Mesodermal cell (in vitro differentiated cells): ENCODE measurements around the gene DUS2.
"Not testable (repeated sequence)": the region's sequence is repeated elsewhere in the genome, so short reads cannot be mapped to it uniquely, and the experiment has no call there.

Experiments used
- H3K27ac ChIP-seq: 2 replicates; pipeline ENCODE4 v1.7.0; 2013; ENCODE audit warnings: mild to moderate bottlenecking, low read depth, low read length, moderate library complexity; ENCODE audit not compliant: severe bottlenecking
- H3K36me3 ChIP-seq: 2 replicates; pipeline ENCODE4 v1.7.1; 2013; ENCODE audit warnings: mild to moderate bottlenecking, low read length, moderate library complexity; ENCODE audit not compliant: control insufficient read depth, insufficient read depth
- H3K4me1 ChIP-seq: one replicate; pipeline ENCODE4 v1.7.1; 2013; ENCODE audit warnings: mild to moderate bottlenecking, low read length; ENCODE audit not compliant: insufficient read depth, control insufficient read depth, poor library complexity, severe bottlenecking
- H3K4me3 ChIP-seq: 2 replicates; pipeline ENCODE4 v1.7.0; 2013; ENCODE audit warnings: low read length, control low read depth, mild to moderate bottlenecking; ENCODE audit not compliant: insufficient read depth, poor library complexity, severe bottlenecking; ENCODE audit errors: extremely low read depth
- H3K9me3 ChIP-seq: 2 replicates; pipeline ENCODE4 v1.7.1; 2013; ENCODE audit warnings: mild to moderate bottlenecking, low read length, moderate library complexity; ENCODE audit not compliant: control insufficient read depth
- WGBS, 2 experiments: methylation state at CpG; one replicate each; pipeline ENCODE4 v1.1.5; 2013; ENCODE audit warnings: missing lambda C conversion rate in 2 of 2; ENCODE audit not compliant: insufficient coverage in 2 of 2; 5-methylcytosine and 5-hydroxymethylcytosine counted together

DUS2 gene

GRCh38 chr16:68094614-68094934 lies 71.5 kb downstream of the DUS2 start:
- WGBS, 2 experiments, result no CpG with 5 or more reads among the region's 4 CpGs
- peaks cover 4% of the 10 kb centered on the region for H3K4me1 ChIP-seq
- no peak overlapping the region for H3K27ac ChIP-seq
- no peaks in the 10 kb centered on the region for H3K36me3 ChIP-seq
- no peak overlapping the region for H3K4me3 ChIP-seq
- no peaks in the 10 kb centered on the region for H3K9me3 ChIP-seq

- Histone ChIP-seq H3K4me1 (peaks cover 3% of the 10 kb centered on the region), H3K9me3 (no peaks in the 10 kb centered on the region), H3K4me3 (no peak overlapping the region), H3K27ac (no peak overlapping the region), H3K36me3 (no peaks in the 10 kb centered on the region)
- WGBS, 2 experiments, result 100% methylated on average over 1 of the region's 2 CpGs
Measured at GRCh38 chr16:68096491-68096890, 73.4 kb downstream of the DUS2 start.

GRCh38 chr16:68097088-68097487 lies 74.0 kb downstream of the DUS2 start:
- no peaks in the 10 kb centered on the region for H3K4me1 ChIP-seq
- no peaks in the 10 kb centered on the region for H3K36me3 ChIP-seq
- no peak overlapping the region for H3K27ac ChIP-seq

GRCh38 chr16:68097895-68098294 lies 74.8 kb downstream of the DUS2 start:
- Histone ChIP-seq H3K36me3 (no peaks in the 10 kb centered on the region), H3K9me3 (no peaks in the 10 kb centered on the region), H3K4me3 (no peak overlapping the region), H3K4me1 (no peaks in the 10 kb centered on the region), H3K27ac (no peak overlapping the region)
- 100% methylated on average over 1 of the region's 3 CpGs; no CpG with 5 or more reads in 1 of the 2 experiments for WGBS, 2 experiments

More at GRCh38 chr16:68097088-68097487, 74.0 kb downstream of the DUS2 start:
- H3K9me3 ChIP-seq, result no peaks in the 10 kb centered on the region
- H3K4me3 ChIP-seq, result no peak overlapping the region

- Histone ChIP-seq H3K9me3 (peaks cover 8% of the 10 kb centered on the region), H3K27ac (no peak overlapping the region), H3K4me1 (no peaks in the 10 kb centered on the region), H3K4me3 (no peak overlapping the region), H3K36me3 (no peaks in the 10 kb centered on the region)
- WGBS, 2 experiments, result 92 to 95% methylated on average over 3 to 4 of the region's 4 CpGs
Measured at GRCh38 chr16:68100488-68100887, 77.4 kb downstream of the DUS2 start.

- Histone ChIP-seq H3K4me1 (no peaks in the 10 kb centered on the region), H3K36me3 (no peaks in the 10 kb centered on the region), H3K4me3 (no peak overlapping the region), H3K27ac (no peak overlapping the region), H3K9me3 (peaks cover 25% of the 10 kb centered on the region)
- WGBS, 2 experiments, result 96 to 100% methylated on average over 2 to 3 of the region's 3 CpGs
Measured at GRCh38 chr16:68105611-68106010, 82.5 kb downstream of the DUS2 start.

- H3K4me1 ChIP-seq, H3K4me3 ChIP-seq, H3K27ac ChIP-seq, H3K36me3 ChIP-seq: not testable (repeated sequence)
- H3K9me3 ChIP-seq, result peaks cover 25% of the 10 kb centered on the region
- 92 to 100% methylated on average over 3 to 6 of the region's 9 CpGs for WGBS, 2 experiments
Measured at GRCh38 chr16:68107230-68107928, 84.3 kb downstream of the DUS2 start.

GRCh38 chr16:68109156-68109555 lies 86.1 kb downstream of the DUS2 start:
- not testable (repeated sequence) for H3K27ac ChIP-seq, H3K4me3 ChIP-seq, H3K4me1 ChIP-seq, H3K36me3 ChIP-seq
- WGBS, 2 experiments, result 89 to 100% methylated on average over 4 to 5 of the region's 5 CpGs
- H3K9me3 ChIP-seq, result peaks cover 25% of the 10 kb centered on the region

GRCh38 chr16:68110611-68111010 lies 87.5 kb downstream of the DUS2 start:
- H3K9me3 ChIP-seq, result peaks cover 18% of the 10 kb centered on the region
- WGBS, 2 experiments, result 100% methylated on average over 1 of the region's 2 CpGs
- H3K4me3 ChIP-seq, H3K4me1 ChIP-seq, H3K27ac ChIP-seq, H3K36me3 ChIP-seq: not testable (repeated sequence)

GRCh38 chr16:68111379-68111778 lies 88.3 kb downstream of the DUS2 start:
- WGBS, 2 experiments, result 93 to 100% methylated on average over 1 to 2 of the region's 2 CpGs
- Histone ChIP-seq H3K4me1 (no peaks in the 10 kb centered on the region), H3K27ac (no peak overlapping the region), H3K36me3 (no peaks in the 10 kb centered on the region), H3K4me3 (no peak overlapping the region), H3K9me3 (peaks cover 18% of the 10 kb centered on the region)

- Histone ChIP-seq H3K36me3 (no peaks in the 10 kb centered on the region), H3K9me3 (peaks cover 15% of the 10 kb centered on the region), H3K27ac (no peak overlapping the region), H3K4me1 (no peaks in the 10 kb centered on the region), H3K4me3 (no peak overlapping the region)
- 88 to 95% methylated on average over 5 of the region's 5 CpGs for WGBS, 2 experiments
Measured at GRCh38 chr16:68113059-68113761, 90.1 kb downstream of the DUS2 start.
